Medulla oblongata (tissue), 1 donor: ENCODE measurements around the gene CLRN3.

Experiments
- DNase-seq: peaks from one replicate; pipeline ENCODE4 v3.0.0-alpha.2; 2015; ENCODE audit errors: extremely low spot score

CLRN3 gene

GRCh38 chr10:127919418-127920271 is 26.9 kb upstream of the CLRN3 start:
- DNase-seq, result peak; percentile 83

GRCh38 chr10:127918572-127918971 is 25.8 kb upstream of the CLRN3 start:
- peak; percentile 80 for DNase-seq

- no peak for DNase-seq
Measured at GRCh38 chr10:127916826-127917225, 24.1 kb upstream of the CLRN3 start.

- DNase-seq, result no peak
Measured at GRCh38 chr10:127915324-127915723, 22.6 kb upstream of the CLRN3 start.

DNA sequence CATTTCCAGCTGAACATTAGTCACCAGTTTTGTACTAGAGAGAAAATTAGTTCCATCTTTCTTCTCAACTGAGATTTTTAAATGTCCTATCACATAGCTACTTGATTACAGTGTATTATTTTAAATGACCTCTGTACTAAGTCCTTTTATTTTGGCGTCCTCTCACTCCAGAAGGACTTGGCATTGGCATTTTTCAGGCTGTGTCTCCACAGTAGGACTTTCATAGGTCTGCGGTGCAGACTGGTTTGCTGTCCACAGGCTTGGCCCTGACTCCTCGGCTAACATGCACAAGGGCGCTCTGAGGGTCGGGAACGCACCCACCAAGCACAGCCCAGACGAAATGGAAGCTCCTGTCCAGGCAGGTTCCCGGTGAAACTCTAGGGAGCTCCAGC is 20.6 kb upstream of the CLRN3 start:
- no peak for DNase-seq

GRCh38 chr10:127912607-127913367 is 20.0 kb upstream of the CLRN3 start:
- DNase-seq, result peak; percentile 1

- DNase-seq, result peak; percentile 1
Measured at GRCh38 chr10:127911867-127912257, 19.1 kb upstream of the CLRN3 start.

DNA sequence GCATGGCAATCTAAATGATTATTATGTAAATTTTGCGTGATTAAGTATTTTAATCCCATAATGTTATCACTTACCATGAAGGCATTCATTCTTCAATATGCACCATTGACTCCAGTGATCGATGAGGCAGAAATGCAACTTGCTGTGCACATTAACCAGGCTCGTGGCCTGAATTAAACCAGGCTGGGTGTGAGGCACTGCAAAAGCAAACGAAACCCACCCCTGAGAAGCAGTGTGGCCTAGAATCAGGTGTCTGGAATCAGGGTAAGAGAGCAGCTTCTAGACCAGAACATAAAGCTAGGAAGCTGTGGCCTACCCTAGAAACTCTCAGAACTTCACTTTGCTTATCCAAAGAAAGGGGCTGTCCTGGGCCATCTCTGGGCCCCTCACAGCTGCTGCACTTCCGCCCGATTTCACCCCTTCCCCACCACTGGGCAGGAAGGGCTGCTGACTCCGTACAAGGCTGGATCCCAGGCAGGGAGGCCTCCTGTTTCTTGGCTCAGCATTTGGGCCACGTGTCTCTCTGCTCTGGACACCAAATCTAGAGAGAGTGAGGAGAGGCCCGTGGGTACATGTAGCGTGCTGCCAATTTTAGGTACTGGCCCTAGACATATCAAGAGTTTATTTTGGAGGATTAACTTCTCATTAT is 18.6 kb upstream of the CLRN3 start:
- peak; percentile 44 for DNase-seq

- no peak for DNase-seq
Measured at GRCh38 chr10:127910464-127910770, 17.7 kb upstream of the CLRN3 start.

DNA sequence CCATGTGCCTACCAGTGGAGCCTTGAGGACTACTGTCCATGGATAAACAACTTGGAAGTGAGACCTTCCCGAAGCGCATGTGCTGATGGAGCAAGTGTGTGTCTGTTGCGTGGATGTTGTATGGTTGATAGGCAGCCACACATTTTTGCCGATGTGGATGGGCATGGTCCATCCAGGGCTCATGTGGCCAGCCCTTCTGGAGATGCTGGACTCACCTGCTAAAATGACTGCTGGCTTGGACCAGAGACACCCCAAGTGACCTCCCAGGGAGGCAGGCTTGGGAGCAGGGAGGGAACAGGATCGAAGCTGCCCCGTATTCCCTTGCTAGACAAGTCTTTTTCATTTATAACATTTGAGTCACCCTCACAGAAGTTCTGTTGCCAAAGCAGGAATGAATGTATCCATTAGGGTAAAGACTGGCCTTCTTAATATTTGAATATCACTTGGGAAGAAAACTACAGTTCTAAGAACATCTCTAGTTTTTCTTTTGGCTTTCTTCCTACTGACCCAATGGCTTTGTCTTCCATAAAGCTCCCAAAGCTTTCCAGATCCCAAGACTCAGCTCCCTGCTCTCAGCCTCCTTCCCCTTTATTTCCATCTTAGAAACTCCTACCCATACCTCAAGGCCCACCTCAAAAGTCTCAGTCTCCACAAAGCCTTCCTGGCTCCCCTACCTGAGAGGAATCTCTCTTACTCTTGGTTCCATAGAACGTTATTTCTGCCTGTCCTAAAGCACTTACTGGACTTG is 17.1 kb upstream of the CLRN3 start:
- DNase-seq, result no peak

DNA sequence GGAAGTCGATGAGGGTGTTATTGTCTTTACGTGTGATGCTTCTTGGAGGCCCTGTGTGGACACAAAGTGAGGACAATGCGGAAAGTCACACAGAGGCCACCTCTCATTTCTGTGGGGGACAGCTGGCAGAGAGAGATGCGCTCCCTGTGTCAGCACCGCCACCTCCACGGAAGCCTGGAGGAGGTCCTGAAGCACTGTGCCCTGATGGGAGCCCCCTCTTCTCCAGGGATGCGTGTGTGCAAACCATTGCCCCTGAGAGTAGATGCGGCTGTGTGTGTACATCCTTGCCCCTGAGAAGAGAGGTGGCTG is 16.2 kb upstream of the CLRN3 start:
- DNase-seq, result no peak

DNA sequence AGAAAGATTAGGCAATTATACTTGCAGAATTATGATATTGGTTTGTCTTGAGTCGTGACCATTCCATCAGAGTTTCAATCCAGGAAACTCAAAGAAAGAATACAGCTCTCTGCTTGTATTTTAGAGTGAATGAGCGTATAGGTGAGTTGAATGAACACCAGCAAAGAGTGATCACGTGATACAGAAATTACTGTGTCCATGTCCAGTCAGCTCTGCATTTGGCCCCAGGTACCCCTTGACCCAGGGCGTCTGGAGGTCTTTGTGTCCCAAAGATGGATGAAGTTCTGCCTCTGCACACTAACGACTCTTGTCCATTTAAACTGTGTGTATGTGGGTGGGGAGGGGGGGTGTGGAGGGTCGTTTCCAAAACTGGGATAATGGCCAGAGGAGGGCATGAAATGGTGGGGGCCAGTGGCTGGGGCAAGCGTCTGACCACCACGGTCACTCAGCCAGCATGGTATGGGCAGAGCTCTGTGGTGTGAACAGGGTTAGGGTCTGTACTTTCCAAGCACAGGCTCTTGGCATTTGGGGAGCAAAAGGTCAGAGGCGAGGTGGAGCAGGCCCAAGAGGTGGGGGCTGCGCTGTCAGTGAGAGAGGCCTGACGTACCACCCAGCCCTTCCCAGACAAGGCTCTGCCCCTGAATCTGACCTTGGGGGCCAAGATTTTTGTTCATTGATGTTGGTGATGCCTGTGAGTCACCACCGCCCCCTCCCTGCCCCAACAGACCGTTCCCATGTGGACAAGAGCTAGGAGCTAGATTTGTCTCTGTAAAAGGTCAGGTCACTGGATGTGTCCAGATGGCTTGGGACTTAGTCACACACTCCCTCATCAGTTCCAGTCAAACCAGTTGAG is 15.6 kb upstream of the CLRN3 start:
- no peak for DNase-seq

DNA sequence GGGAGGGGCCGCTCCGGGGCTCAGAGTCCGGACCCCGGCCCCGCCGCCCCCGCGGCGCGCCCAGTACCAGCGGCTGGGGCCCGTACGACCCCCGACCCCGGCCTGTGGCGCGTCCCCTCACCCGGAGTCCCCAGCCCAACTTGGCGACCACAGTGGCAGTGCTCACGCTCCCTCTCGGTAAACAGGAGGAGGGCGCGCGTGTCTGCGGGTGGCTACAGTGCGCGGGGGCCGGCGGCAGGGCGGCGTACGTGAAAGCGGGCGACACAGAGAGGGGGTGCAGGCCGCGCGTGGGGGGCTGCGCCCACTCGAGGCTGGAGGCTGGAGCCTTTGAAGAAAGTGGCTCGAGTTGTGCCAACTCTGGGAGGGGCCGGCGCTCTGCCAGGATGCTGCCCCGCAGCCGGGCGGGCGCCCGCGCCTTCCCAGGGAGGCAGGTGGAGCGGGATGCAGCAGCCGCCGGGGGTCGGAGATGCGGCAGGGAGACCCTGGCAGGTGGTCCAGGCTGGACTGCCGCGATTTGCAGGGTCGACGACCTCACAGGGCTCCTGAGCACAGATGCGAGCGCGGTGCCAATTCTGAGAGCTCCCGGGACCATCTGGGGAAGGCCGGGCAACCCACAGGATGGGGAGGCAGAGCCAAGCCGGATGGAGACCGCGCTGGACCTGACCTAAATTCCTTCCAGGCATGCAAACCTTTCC is 14.8 kb upstream of the CLRN3 start:
- no peak for DNase-seq

- DNase-seq, result peak; percentile 78
Measured at GRCh38 chr10:127906548-127907377, 14.0 kb upstream of the CLRN3 start, which contains the start of gene PTPRE. TSS of gene PTPRE (plus strand) at chr10:127907103. CDS start at chr10:128040882, 133,779 bp downstream.

DNA sequence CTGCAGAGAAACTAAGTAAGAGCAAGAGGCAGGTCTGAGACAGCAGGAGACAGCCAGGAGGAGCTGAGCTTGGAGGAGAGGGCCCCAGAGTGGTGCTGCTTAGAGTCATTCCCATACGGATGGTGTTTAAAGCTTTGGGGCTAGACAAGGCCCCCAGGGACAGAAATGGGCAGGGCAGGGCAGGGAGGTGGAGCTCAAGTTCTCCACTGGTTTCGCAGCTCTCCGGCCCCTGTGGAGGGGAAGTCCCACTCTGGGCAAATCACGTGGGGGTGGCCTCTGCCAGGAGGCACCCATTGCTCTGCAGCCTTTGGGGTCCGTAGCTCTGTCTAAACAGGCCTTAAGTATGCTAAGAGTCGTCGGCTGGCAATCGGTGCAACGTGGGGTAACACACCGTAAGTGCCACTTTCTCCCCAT is 13.1 kb upstream of the CLRN3 start:
- DNase-seq, result no peak

DNA sequence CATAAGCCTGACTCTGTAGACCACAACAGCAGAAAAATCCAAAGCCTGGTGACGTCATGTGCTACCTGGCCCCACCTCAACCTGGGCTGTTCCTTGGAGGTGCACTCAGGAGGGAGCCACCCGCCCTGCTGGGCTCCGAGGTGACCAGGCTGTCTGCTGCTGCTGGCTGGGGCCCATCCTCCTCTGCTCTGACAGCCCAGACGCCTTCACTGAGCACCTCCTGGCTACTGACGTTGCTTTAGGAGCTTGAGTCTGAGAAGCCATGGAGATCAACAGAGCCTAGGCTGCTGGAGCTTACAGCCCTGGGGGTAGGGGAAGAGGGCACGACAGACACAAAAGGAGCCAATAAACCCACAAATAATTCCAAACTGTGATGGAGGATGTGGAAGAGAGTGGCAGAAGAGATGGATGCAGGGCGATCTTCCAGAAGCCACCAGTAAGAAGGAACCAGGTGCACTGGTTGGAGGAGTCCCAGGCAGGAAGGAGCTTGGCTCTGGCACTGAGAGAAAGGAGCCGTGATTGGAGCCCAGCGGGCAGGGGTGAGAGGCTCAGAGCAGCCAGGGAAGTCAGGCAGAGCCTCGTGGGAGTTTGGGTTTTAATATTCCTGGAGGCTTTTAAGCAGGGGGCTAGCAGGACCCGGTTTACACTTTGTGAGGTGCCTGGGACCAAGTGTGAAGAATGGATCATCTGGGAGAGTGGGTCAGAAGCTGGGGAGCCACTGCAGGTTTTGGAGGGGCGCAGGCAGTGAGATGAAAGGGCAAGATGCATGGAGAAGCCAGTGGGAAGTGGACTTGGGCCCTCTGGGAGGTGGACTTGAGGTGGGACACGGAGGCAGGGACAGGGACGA is 12.5 kb upstream of the CLRN3 start:
- DNase-seq, result no peak

GRCh38 chr10:127904311-127905000 is 11.7 kb upstream of the CLRN3 start:
- no peak for DNase-seq

GRCh38 chr10:127903789-127904188 is 11.0 kb upstream of the CLRN3 start:
- no peak for DNase-seq
